C4-2B (cell line): ENCODE measurements around the gene NUP210.
"Not testable (repeated sequence)": the region's sequence is repeated elsewhere in the genome, so short reads cannot be mapped to it uniquely, and the experiment has no call there.

Experiments used
- CTCF ChIP-seq: fragments of 450-650 bp; conservative IDR thresholded peaks from 2 replicates; pipeline ENCODE4 v1.5.1; 2017; ENCODE audit warnings: mild to moderate bottlenecking
- ZFX ChIP-seq: fragments of 450-650 bp; IDR thresholded peaks from 2 replicates; pipeline ENCODE4 v1.6.1; 2017

DNA sequence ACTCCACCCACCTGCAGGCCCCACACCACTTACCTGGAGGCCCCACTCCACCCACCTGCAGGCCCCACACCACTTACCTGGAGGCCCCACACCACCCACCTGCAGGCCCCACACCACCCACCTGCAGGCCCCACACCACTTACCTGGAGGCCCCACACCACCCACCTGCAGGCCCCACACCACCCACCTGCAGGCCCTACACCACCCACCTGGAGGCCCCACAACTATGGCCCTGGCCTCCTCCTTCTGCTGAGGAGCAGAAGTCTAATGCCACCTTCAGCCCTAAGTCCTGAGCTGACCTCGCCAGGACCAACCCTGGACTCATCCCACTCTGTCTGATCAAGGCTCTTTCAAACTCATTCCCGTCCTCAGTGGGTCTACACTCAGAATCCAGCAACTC, 42.4 kb downstream of the NUP210 start:
- not testable (repeated sequence) for TF ChIP-seq CTCF, ZFX
